GM21737 (cell line): ENCODE results near the gene JAM3.

Source experiments
- ATAC-seq: cut with Tn5 transposase; IDR thresholded peaks from one replicate; pipeline ENCODE4 v1.9.1; 2021; ENCODE audit warnings: mild to moderate bottlenecking, moderate library complexity; ENCODE audit not compliant: unreplicated experiment

JAM3 gene

DNA sequence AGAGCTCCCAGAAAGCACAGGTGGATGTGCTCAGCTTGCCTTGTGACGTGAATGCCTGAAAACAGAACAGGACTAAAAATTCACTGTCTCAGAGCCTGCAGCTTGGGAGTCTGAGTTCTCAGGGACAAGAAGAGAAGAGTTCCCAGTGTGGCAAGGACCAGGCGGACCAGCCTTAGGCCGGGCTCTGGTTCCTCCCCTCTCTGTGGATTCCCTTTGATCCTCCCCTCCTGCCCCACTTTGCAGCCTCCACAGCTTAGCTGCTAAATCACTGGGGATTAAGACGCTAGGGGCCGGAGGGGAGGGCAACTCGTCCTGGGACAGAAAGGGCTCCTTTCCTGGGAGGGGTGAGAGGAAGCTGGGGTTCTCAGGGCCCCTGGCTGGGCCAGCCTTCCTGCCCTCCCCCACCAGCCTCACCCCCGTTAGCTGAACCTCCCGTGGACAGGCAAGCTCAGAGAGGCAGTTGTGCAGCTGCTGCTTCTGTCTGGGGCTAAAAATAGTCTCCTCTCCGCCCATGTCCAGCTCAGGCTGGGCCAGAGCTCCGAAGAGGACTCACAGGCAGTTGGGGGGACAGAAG lies 29.9 kb upstream of the JAM3 start:
- ATAC-seq, result no peak

DNA sequence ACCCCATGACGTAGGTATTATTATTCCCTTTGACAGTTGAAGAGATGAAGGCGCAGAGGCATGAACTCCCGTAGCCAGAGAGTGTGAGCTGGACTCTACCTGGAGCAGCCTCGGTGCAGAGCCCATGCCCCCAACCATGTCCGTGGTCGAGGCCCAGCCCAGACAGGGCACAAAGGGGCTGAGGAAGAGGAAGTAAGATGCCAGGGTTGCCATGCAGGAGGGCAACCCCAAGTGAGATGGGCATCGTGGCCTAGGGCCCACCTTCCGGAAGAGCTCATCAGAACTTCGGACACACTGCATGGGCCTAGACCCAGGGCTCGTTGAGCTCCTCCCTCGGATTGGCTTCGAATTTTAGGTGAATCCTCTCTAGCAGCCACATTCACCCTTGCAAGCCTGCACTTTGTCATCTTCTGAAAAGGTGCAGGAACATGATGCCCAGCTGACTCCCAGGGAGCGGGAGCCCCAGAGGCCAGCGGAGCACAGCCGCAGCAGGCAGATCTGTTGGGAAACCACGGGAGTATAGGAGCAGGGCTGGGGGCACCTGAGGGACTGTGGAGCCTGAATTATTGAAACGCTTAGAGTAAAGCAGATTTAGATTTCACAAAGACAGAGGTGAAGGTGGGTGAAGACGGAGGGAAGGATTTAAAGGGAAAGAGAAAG lies 29.0 kb upstream of the JAM3 start:
- ATAC-seq, result no peak

DNA sequence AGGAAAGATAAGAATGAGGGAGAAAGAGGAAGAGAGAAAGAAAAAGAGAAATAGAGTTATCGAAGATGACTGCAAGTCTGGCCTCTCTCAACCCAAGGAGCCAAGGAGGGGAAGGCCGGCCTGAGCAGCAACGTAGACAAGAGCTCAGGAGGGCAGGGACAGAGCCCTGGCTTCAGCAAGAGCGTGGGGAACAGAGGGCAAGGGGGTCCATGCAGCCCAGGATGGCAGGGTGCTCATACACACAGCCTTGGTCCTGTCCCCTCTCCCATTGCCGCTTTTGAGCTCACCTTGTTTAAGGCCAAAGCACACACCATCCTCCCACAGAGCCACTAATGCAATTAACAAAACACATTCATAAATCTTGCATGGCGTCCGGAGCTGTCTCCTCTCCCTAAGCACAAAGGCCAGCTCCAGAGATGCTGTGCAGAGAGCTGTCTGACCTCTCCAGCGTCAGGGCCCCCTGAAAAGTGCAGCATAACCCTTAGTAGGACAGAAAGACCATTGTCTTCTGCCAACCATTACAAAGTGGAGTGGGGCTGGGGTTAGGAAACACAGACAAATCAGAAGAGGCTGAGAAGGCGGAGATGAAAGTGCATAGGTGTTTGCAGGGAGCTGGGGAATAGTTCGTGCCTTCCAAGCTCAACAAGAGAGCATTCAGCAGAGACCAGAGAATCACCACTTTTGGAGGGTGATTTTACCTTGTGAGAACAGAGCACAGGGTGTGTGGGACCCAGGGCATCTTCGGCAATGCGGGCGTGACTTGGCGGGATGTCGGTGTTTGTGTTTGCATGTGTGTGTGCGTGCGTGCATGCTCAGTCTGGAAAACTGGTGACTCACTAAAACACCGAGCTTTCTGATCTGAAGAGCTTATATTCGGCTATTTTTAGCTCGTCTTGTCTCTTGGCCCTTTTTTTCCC lies 28.2 kb upstream of the JAM3 start:
- ATAC-seq, result no peak

DNA sequence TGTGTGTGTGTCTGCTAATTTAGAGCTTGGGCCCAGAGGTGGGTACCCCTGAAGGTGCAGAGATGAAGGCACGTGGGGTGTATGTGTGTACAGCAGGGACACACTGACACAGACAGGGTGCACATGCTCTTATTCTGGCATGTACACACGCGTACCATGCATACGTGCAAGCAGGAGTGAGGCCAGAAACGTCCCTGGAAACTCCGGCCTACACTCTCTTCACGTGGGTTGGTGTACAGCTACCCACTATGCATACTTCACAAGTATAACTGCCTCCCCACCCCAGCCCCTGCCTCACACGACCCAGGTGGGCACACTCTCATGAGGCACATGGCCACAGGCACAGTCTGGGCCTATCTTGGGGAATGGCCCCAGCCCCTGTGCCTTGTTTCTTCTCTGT lies 27.5 kb upstream of the JAM3 start:
- ATAC-seq, result no peak

DNA sequence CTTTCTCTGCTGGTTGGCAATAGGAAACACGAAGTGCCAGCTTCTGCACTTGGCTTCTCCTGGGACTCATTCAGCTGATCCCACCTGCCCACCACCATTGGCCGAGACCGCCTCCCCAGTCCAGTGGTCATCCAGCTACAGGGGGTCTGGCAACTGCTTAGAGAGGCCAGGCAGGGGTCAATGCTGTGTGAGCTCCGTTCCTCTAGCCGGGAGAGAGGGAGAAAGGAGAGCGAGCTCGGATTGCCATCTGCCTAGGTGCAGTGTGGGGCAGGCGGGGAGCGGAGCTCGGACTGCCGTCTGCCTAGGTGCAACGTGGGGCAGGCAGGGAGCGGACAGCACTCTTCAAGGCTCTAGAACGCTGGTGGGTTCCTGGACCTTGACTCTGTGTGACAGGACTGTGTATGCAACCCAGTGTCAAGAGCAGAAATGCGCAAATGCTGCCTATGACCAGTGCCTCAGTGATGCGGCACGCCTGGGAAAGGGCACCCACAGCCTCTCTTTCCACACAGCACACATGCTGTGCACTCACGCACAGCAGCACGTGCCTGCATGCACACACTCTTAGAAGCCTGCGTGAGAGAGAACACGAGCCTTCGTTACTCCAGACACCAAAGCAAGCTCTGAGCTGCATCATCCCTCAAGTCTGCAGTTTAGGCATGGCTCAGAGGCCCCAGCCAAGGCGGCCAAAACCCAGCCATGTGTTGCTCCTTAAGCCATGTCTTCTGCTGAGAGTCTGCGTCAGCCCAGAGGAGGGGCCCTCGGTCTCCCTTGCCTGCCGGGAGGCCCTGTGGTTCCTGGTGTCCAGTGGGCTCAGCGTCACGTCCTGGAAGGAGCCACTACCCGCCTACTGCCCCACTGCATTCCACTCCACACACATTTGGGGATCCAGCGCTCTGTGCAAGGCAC lies 26.8 kb upstream of the JAM3 start:
- no peak for ATAC-seq

DNA sequence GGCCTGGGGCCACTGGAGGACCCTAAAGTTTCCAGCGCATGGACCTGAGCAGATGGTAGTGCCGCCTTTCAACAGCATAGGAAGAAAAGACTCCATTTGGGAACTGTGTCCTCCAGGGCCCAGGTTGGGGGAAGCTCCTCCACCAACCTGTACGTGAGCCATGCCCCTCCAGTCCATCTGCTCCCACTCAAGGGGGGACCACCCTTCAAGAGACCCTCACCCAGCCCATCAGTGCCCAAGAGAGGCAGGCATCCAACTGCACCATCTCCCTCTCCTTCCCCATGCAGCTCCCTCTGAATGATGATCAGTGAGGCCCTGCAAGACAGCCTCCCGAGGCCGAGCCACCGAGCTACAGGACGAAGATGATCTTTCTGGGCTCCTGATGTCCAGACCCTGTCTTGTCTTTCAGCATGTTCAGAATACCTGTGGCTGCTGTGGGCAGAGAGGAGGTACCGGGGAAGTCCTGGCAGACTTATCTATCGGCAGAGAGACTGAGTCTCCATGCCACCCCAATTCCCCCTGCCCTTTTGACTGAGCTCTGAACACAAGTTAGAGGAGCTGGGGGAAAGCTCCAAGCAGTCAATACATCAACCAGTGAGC lies 25.0 kb upstream of the JAM3 start:
- no peak for ATAC-seq

DNA sequence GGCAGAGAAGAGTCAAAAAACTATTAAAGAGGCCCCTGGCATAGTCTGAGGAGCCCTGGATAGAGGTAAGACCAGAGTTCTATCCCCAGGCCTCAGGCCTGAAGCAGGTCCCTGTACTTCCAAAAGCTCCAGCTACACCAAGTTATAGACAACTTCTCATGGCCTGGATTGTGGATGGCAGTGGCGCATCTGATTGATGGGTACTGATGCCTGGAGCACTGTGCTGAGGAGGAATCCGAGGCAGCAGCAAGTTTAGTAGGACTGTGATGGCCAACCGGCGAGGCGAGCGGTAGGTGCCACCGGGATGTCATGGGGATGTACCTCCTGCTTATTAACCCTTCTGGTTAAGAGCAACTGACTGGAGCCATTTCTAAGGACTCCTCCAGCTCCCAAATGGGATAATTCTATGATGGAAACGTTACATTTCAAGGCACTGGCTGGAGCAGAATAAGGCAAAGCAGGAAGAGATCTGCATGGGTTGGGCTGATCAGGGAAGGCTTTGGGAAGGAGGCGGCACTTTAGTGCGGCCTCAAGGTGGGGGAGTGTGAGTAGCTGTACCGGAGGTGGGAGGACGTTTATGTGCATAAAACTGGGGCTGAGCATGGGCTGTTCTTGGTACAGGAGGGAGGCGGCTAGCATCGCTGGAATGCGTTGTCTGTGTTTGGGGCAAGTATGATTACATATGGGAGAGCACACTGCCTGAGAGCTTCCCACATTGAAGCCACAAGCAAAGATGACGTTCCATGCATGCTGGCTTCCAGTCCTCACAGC lies 24.2 kb upstream of the JAM3 start:
- ATAC-seq, result no peak

DNA sequence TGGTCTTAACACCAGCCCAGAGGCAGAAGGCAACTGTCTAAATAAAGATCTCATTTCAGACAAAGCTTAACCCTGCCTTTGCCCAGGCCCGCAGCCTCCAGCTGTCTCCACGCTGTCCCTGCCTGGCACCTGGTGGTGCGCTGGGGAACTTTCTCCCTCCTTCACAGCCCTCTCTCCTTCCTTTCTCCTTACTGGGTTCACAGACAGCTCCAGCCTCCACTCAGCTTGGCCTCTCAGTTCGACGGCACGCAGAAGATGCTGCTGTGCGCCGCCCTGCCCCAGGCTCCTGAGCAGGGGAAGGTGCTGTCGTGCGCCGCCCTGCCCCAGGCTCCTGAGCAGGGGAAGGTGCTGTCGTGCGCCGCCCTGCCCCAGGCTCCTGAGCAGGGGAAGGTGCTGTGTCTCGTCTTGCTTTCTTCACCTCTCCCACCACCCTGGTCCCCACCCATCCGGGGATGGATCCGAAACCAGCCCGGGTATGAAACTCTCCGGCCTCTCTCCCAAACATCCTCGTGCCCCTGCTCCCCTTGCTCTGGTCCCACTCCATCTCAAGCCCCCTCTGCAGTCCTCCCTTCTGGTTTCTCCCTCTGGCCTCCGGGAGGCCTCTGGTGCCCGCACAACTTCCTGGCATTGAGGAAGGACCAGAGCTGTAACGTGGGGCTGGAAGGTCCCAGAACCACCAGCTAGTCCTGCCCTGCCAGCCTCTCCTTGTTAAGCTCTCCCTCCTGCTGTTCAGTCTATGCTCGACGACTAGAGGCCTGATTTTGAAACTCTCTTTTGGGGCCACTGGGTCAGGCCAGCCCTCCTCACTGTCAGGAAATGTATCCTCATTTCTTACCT lies 22.9 kb upstream of the JAM3 start:
- ATAC-seq, result no peak

DNA sequence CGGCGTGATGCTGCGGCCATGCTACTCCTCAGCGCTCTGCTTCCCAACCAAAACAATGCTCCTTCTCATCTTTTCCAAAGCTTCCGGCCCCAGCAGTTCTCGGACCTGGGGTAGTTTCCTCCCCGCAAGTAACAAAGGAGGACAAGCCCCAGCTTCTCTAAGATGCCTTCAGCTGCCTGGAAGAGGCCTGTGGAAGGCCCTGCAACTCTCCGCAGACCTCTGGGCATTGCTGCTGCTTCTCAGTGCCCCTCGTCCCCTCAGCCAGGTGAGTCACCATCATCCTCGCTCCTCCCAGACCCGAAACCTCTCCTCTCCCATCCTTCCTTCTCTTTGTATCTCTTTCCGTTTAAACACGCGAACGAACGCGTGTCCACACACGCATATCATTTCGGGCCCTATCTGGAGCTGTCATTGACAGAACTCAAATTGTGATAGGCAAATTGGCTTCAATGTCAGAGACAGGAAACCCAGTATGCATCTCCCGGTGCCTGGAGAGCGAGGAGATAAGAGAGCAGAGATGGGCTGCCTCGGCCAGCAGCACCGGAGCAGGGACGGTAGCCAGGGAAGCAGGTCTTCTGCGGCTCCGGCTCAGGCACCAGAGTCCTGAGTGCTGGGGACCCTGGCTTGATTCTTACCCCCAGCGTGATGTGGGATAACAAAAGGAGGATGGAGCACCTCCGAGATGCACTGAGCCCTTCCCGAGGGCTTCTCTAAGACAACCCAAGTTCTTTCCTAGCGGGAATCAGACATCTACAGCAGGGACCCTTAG lies 22.0 kb upstream of the JAM3 start:
- ATAC-seq, result no peak

DNA sequence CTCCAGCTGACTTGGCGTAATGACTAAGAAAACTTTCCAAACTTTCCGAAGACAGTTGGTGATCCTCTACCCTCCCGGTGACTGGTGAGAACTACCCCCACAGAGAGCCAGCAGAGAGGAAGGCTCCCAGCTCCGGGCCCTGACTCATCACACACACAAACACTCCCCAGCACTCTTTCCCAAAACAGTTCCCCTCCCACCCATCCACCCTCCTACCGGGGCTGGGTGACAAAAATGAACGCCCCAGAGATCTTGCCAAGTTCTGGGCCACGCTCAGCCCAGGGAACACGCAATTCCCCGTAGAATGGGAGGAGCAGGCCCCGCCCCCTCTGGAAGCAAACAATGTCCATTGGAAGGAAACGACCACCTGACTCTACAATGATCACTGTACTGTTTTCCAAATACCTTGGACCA lies 21.3 kb upstream of the JAM3 start:
- ATAC-seq, result no peak

DNA sequence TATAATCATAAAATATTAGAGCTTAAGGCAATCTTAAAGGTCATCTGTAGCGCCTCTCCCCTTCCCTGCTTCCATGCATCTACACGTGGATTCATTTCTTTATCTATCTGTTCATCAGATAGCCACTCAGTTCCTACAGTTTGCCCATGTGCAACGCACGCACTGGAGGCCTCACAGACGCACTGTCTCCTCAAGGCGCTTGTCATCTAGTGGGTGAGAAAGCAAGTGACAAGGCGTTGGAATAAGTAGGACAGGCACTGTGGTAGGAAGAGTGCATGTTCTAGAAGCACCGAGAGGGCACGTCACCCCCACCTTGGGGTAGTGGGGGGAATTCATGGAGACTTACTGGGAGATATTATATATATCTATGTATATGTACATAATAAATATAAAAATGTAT lies 20.8 kb upstream of the JAM3 start:
- ATAC-seq, result no peak

DNA sequence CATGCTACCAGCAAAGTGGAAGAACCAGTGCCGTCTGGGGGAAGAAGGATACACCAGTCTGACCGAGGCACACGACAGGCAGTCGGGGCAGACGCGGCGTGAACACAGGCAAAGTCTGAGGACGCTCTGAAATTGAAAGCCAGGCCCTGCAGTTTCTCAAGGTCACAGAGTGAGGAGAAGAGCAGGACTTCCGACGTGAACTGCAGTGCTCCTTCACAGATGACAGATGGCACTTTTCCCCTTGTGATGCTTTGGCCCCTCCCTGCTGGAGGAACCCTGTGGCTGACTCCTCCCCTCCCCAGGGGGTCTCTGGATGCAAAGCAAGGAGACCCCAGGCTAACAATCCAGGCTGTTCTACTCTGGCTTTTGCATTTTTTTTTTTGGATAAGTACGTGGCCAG lies 19.6 kb upstream of the JAM3 start:
- ATAC-seq, result no peak

DNA sequence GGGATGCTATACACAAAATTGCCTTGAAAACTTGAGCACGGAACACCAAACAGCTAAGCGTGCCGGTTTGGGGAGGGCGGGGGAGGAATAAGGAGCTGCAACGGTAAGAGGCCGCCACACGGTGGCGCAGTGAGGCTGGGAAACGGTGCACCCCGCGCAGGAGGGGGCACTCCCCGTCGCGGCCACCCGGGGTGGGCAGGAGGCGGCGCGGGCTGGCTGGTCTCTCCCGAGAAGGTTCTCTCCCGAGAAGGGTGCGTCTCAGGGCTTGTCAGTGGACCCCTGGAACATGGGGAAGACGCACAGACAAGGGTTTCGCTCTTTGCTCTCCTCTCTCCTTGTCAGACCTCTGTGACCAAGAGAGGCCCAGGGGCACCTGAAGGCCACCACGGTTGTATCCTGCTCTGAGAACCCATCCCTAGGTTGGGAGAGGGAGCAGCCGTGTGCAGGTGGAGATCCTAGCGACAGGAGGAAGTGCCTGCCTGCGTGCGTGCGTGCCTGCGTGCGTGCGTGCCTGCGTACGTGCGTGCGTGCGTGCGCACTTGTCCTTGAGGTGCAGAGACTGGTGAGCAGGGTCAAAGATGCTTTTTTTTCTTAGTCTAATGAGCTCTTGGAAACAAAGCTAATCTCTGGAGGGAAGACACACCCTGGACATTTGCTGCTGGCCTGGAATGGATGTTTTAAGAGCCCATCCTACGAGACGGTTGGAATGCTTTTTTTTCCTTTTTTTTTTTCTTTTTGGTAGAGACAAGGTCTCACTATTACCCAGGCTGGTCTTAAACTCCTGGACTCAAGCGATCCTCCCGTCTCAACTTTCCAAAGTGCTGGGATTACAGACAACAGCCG lies 18.1 kb upstream of the JAM3 start:
- ATAC-seq, result peak; percentile 87

DNA sequence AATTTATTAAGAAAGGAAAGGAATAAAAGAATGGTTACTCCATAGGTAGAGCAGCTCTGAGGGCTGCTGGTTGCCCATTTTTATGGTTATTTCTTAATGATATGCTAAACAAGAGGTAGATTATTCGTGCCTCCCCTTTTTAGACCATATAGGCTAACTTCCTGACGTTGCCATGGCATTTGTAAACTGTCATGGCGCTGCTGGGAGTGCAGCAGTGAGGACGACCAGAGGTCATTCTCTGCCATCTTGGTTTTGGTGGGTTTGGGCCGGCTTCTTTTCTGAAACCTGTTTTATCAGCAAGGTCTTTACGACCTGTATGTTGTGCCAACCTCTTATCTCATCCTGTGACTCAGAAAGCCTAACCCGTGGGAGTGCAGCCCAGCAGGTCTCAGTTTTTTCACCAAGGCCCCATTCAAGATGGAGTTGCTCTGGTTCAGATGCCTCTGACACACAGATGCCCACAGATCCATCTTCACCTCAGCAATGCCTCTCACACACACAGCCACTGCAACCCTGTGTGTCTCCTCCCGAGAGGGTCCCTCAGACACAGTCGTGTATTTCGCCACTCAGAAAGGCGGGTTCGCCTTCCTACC lies 16.4 kb upstream of the JAM3 start:
- ATAC-seq, result no peak

DNA sequence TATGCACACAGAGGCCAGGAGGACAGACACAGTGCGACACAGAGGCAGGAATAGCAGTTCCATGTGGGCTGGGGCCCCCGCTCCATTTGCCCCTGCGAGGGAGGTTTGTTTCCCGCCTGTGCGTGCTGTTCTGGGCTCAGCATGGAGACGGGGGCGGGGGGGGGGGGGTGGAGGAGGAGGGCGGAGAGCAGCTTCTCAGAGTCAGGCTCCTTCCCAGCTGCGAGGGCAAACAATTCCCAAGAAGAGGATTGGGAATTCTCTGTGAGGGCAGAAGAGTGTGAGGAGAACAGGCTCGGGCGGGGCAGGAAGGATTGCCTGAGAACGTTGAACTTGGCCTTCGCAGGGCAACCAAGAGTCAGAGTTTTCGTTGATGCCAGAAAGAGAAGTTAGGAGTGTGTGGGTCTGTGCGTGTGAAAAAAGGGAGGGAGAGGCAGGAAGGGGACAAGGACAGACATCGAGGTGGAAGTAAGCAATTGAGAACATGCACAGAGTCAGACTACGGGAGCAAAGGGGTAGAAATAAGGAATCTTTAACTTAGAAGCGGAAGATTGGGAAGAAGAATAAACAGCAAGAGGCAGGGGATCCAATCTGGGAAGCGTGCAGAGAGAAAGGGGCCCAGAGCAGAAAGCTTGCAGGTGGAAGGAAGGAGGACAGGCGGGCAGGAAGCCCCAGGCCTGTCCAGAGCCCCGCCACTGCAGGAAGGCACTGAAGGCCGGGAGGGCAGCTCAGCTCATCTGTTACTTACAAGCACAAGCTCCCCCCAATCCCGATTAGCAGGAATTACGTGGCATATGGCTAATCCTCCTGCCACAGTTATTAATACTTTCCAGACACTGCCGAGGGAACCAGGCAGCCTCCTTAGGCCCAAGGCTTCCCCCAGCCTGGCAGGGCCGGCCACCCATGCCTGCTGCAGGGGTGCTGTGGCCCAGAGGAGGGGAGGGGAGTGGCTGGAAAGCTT lies 15.6 kb upstream of the JAM3 start:
- no peak for ATAC-seq

DNA sequence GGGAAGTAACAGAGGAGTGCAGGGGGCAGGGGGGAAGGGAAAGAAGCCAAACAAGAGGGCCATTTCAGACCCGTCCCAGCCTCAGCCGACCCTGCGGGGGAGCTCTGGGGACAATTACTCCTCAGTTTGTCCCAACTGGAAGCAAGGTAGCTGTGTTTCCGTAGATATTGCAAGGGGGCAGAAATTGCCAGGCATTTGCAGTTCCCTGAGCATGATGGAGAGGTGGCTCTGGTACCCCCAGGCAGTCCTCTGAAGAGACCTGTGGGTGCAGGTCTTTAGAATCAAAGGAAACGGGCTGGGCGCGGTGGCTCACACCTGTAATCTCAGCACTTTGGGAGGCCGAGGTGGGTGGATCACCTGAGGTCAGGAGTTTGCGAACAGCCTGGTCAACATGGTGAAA lies 13.8 kb upstream of the JAM3 start:
- ATAC-seq, result no peak
